Mononuclear cell (primary cell): ENCODE results near the gene SPART. TPM values are rescaled to one million over a fixed set of nuclear protein-coding genes. Genes with fewer than 3 reads are reported as not detected.

Experiments used
- H3K27me3 ChIP-seq: 2 replicates; pipeline ENCODE4 v1.6.0; 2011; ENCODE audit warnings: low read length, control low read depth; ENCODE audit not compliant: insufficient read depth
- H3K4me1 ChIP-seq: 2 replicates; pipeline ENCODE4 v1.5.1; 2011; ENCODE audit warnings: mild to moderate bottlenecking, low read length, control low read depth; ENCODE audit not compliant: insufficient read depth
- H3K4me3 ChIP-seq: 2 replicates; pipeline ENCODE4 v1.5.1; 2011; ENCODE audit warnings: mild to moderate bottlenecking, low read length, moderate library complexity
- H3K9me3 ChIP-seq: 2 replicates; pipeline ENCODE4 v1.5.1; 2011; ENCODE audit warnings: low read depth, mild to moderate bottlenecking, control low read depth, low read length
- total RNA-seq: library from RNA; depleted of rRNA; stranded (reverse); fragments of >200 nt; gene quantifications from one replicate; pipeline ENCODE4 v1.2.3, GENCODE V29; 2012

SPART gene
- total RNA-seq, 1 donor = 30.6 TPM

DNA sequence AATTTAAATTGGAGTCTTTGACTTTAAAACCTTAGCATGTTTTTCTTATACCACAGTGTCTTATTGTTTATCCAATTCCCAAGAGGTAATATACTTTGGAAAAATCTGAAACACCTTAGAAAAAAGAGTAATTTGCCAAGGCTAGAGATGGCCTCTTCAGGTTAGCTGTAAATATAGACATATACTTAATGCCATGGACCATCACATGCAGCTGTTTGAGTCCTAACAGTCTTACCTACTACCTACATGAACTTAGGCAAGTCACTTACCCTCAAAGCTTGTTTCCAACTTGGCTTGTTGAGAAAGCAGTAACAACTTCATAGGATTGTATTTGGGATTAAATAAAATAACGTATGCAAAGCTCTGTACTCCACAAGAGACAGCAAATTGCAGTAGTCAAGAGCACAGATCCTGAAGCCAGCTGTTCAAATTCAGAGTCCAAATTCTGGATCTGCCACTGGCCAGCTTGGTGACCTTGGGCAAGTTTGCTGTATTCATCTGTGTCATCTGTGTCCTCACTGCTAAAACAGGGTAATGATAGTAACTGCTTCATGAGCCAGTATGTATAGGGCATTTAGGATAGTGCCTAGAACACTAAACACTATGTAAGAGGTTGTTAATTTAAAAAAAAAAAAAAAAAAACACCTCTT lies 13.2 kb upstream of the SPART start:
- Histone ChIP-seq H3K4me3 (no peak overlapping the region), H3K9me3 (no peaks in the 10 kb centered on the region), H3K4me1 (no peaks in the 10 kb centered on the region), H3K27me3 (no peaks in the 10 kb centered on the region)

DNA sequence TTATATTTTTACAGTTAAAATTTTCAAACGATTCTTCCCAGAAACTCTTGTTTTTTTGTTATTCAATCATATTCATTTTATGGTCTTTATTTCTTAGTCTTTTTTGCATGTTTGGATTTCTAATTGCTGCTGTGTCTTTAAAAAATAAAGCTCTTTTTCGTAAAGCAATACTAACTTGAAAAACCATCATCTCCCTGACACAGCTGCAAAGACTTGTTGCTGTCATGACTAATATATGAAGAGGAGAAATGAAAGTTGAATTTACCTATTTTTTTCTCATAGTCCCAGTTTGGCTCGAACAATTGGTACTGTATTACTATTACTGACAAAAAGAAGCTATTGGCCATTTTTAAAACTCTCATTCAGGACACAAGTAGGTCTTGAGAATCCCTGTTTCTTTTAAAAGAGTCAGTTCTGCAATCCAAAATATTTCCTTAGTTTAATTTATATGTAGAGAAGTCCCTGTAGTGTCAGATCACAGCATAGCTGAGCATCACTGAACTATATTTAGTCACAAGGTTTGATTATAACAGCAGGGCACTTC lies 12.1 kb upstream of the SPART start:
- Histone ChIP-seq H3K4me3 (no peak overlapping the region), H3K4me1 (no peaks in the 10 kb centered on the region), H3K27me3 (no peaks in the 10 kb centered on the region), H3K9me3 (no peaks in the 10 kb centered on the region)

DNA sequence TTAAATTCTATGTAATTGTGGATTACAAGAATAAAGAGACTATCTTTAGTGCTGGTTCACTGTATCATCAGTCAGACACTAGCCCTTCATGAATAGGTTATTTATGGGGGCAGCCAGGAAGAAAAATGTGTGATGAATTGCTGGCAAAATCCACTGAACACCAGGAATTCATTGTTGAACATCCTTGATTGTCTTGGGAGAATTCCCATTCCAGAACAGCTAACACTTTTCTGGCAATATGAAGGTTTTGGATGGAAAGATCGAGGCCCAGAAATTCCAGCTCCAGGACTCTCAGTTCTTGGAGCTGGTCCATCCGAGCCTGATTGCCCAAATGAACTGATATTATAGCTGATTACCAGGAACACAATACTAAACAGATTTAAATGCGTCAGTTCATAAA lies 11.5 kb upstream of the SPART start:
- H3K9me3 ChIP-seq = no peaks in the 10 kb centered on the region
- no peaks in the 10 kb centered on the region for H3K4me1 ChIP-seq
- H3K4me3 ChIP-seq = no peak overlapping the region

DNA sequence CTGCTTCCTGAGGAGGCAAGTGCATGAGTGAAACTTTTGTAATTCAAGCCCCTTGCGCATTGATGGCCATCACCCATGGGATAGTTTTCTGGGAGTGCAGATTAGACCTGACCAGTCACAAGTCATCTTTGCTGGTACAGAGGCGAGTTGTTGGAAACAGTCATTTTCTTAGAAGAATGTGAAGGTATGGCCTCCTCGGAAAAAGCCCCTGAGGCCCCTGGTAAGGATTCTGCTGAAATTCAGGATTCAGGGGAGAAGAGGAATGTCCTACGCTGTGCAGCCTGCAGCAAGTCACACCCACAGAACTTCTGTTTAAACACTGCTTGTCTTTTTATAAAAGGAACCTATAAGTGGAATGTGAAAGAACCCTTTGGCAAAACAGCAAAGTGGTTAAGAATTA lies 11.0 kb upstream of the SPART start:
- Histone ChIP-seq H3K4me3 (no peak overlapping the region), H3K4me1 (no peaks in the 10 kb centered on the region), H3K9me3 (no peaks in the 10 kb centered on the region), H3K27me3 (no peaks in the 10 kb centered on the region)

More for the DNA sequence above, 11.5 kb upstream of the SPART start:
- H3K27me3 ChIP-seq = no peaks in the 10 kb centered on the region

DNA sequence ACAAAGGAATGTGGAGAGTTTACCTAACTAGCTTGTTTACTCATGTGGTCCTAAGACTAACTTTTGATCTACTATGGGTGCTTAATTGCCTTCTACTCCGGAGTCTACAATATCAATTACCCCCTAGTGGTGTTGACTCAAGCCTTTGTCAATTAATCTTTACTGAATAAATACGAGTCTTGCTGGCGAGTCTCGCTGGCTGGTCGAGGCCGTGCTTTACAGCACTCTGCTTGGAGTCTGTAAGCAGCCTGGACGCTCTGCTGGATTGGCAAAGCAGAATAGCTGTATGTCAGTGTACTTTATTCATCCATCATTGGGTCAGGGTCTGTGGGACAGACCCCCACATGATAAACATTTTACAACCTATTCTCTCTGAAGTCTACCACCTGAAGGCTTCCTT lies 9.9 kb upstream of the SPART start:
- Histone ChIP-seq H3K4me1 (no peaks in the 10 kb centered on the region), H3K27me3 (no peaks in the 10 kb centered on the region)

DNA sequence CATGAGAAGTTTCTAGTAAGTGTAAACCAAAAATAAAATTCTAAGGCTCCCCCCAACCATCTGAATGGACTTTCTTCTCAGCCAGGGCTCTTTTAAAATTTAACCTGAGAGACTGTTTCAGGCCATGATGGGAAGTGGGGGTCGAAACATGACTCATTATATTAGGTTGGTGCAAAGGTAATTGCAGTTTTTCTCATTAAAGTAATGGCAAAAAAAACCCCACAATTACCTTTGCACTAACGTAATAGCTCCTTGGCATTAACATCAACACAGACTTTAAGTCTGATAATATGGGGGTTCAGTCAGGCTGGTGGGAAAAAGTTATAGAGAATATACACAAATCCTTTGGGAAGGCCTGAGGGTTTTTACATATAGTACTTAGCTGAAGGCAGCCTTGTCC lies 9.4 kb upstream of the SPART start:
- Histone ChIP-seq H3K4me1 (no peaks in the 10 kb centered on the region), H3K27me3 (no peaks in the 10 kb centered on the region), H3K9me3 (no peaks in the 10 kb centered on the region), H3K4me3 (no peak overlapping the region)

More for the DNA sequence above, 9.9 kb upstream of the SPART start:
- Histone ChIP-seq H3K9me3 (no peaks in the 10 kb centered on the region), H3K4me3 (no peak overlapping the region)

DNA sequence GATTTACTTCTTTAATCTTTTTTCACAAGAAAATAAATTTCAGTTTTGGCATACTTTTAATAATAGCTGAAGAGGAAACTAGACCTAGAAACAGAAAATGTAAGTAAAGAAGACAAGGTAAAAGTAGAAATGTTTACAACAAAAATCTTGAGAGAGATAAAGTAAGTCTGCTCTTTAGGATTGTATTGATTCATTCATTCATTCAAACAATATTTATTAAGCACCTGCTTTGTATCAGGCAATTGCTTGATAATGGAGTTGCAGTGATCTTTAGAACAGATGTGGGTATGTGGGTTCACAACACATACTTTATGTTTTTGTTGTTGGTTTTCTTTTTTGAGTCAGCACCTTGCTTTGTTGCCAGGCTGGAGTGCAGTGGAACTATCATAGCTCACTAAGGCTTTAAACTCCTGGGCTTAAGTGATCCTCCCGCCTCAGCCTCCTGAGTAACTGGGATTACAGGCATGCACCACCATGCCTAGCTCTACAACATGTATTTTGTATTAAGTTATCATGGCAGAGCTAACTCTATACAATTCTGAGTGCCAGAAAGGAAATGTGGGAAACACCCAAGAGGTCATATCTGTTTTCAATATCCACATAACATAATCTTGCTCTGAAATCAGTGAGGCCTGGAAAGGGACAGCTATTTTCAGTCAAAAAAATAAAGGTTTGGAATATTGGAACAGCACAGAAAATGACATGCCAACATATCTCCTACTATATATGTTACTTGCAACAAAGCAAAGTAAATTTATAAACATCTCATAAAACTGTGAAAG lies 8.8 kb upstream of the SPART start:
- Histone ChIP-seq H3K9me3 (no peaks in the 10 kb centered on the region), H3K4me3 (no peak overlapping the region), H3K4me1 (no peaks in the 10 kb centered on the region), H3K27me3 (no peaks in the 10 kb centered on the region)

DNA sequence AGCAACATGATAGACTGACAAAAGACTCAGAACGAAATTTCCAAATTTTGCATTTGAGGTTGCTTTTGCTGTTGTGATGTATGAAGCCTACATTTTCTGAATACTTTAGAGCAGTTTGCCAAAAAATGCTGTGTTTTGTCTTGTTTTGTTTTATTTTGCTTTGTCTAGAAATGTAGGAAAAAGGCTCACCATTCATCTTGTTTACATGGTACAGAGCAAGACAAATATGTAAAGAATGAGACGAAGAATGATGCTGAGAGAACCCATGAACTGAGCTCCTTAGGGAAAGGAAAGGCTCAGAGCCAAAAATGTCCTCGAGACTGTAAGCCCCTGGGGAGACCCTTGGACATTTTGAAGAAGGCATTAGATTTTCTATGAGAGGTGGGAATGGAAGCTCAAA lies 6.8 kb upstream of the SPART start:
- peaks cover 1% of the 10 kb centered on the region for H3K4me1 ChIP-seq
- H3K4me3 ChIP-seq = no peak overlapping the region
- H3K9me3 ChIP-seq = no peaks in the 10 kb centered on the region
- no peaks in the 10 kb centered on the region for H3K27me3 ChIP-seq

DNA sequence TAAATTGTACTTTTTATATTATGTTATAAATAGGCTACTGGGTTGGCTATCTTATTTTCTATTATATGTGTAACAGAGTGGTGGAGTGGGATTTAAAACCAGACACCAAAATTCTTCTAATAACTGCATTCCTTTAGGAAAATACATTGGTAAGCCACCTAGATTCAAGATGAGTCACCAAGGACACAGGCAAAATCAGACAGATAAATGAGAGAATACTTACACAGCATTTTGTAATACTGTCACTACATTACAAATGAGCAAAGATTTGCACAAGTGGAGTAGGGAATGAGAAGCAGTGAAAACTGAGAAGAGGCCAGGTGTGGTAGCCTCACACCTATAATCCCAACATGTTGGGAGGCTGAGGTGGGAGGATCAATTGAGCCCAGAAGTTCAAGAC lies 6.2 kb upstream of the SPART start:
- Histone ChIP-seq H3K4me3 (no peak overlapping the region), H3K4me1 (peaks cover 6% of the 10 kb centered on the region), H3K9me3 (no peaks in the 10 kb centered on the region), H3K27me3 (no peaks in the 10 kb centered on the region)

DNA sequence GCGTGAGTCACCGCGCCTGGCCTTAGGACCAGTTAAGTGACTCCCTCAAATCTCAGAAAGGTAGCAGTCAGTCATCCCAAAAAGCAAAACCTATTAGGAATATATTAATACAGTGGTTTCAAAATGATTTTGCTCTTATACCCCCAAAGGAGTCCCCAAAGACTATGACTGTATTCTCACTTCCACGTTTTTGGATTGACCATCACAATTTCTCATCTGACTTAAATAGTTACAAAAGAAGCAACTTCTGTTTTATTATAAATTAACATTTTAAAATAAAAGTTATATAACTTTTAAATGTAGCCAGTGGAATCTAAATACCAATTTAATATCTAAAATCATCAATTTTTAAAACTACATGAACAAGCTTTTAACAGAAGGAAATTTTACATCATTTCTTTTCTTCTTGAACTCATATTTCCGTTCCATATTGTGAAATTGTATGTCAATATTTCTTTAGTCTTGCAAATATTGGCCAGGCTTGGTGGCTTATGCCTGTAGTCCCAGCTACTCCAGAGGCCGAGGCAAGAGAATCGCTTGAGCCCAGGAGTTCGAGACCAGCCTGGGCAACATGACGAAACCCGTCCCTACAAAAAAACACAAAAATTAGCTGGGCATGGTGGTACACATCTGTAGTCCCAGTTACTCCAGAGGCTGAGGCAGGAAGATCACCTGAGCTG lies 1.5 kb upstream of the SPART start:
- Histone ChIP-seq H3K4me1 (peaks cover 27% of the 10 kb centered on the region), H3K9me3 (no peaks in the 10 kb centered on the region), H3K27me3 (no peaks in the 10 kb centered on the region), H3K4me3 (no peak overlapping the region)

DNA sequence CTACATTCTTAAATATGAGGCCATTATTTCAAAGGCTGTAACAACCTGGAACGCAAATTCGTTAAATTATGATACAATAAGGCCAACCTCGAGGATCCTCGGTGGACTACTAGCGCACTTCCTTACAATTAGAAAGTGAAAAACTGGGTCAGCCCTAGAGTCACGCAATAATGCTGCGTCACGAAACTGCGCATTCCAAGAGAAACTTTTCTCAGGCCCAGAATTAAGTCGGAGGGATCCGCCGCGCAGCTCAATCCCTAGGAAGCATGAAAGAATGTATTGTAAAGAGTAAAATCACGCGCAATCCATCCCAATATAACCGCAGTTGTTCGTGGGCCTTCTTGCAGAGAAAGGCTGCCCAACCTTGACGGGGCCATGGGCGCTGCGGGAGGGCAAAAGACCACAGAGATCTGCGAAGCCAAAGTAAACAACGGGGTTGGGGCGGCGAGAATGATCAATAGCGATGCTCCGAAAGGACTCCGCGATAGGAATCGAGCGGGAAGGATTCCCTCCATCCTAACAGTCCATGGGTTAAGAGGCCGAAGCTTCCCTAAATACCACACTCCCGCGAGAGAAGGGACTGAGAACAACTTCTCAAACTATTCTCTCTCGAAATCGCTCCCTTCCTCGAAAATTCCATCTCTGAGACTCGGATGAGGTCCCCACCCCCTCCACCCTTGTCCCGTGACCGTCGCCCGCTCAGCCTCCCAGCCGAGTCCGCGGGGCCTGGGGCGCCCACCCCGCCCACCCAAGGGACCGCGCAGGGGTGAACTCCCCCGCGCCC lies 564 bp downstream of the SPART start:
- peaks cover 27% of the 10 kb centered on the region for H3K4me1 ChIP-seq
- H3K27me3 ChIP-seq = no peaks in the 10 kb centered on the region
- H3K9me3 ChIP-seq = no peaks in the 10 kb centered on the region
- peak overlapping the region; percentile 74 for H3K4me3 ChIP-seq

DNA sequence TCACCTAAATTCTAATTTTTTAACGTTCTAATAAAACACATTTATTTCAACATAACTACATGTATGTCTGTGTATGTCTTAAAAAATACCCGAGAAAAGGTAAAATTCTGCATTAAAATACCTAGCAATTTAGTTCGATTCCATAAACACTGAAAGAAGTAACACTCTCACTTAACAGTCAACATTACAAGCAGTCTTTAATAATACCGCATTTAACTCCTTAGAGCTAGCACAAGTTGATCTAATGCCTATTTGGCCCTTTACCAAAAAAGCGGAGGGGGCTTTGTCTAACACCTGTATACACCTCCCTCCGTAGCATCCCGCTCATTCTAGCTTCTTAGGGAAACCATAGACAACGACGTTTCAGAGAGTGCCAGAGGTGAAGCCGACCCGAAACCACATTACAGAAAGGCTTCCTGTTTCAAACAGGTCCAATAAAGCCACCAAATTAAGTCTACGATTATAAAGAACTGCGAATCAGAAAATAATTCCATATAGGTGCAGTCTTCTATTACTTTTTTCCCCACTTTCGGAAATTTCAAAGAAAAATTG lies 1.2 kb downstream of the SPART start:
- H3K9me3 ChIP-seq = no peaks in the 10 kb centered on the region
- H3K27me3 ChIP-seq = no peaks in the 10 kb centered on the region
- H3K4me1 ChIP-seq = peaks cover 27% of the 10 kb centered on the region
- H3K4me3 ChIP-seq = peak overlapping the region; percentile 74

DNA sequence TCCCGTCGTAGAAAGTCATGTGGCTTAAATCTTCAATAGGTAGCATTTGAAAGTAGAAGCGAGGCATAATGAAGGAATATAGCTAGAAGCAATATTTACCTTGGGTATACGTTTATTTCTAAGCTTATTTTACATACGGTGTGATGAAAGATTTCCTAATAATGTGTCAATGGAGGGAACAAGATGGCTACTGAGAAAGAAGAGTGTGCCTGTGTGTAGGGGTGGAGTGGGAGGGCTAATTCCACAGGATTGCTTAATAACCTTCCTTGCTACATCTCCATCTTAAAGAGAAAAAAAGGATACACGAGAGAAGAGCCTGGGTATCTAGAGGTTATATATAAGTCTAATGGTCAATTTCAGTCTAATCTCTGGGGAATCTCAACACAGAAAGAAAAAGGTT lies 2.0 kb downstream of the SPART start:
- Histone ChIP-seq H3K27me3 (no peaks in the 10 kb centered on the region), H3K9me3 (no peaks in the 10 kb centered on the region), H3K4me3 (no peak overlapping the region), H3K4me1 (peaks cover 27% of the 10 kb centered on the region)

DNA sequence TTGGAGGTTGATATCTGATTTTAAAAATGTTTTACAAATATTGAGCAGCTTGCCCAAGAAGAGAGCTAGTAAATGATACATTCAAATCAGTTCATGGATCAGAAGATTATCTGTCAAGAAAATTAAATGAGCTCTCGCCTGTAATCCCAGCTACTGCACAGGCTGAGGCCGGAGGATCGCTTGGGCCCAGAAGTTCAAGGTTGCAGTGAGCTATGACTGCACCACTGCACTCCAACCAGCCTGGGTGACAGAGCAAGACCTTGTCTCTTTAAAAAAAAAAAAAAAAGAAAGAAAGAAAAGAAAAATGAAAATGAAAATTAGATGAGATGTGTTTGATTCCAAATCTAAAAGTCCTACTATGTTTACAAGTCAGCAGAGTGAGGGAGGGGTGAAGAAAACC lies 2.4 kb downstream of the SPART start:
- peaks cover 27% of the 10 kb centered on the region for H3K4me1 ChIP-seq
- no peaks in the 10 kb centered on the region for H3K9me3 ChIP-seq
- H3K27me3 ChIP-seq = no peaks in the 10 kb centered on the region
- no peak overlapping the region for H3K4me3 ChIP-seq
